Measurements from ENCODE around the gene IL5. TPM values are rescaled to one million over a fixed set of nuclear protein-coding genes. Genes with fewer than 3 reads are reported as not detected.
"Not testable (repeated sequence)": the region's sequence is repeated elsewhere in the genome, so short reads cannot be mapped to it uniquely, and the experiment has no call there.

The IL5 gene
- total and polyA plus RNA-seq, 4 donors = 0.50 to 0.86 TPM; not detected in 2

DNA sequence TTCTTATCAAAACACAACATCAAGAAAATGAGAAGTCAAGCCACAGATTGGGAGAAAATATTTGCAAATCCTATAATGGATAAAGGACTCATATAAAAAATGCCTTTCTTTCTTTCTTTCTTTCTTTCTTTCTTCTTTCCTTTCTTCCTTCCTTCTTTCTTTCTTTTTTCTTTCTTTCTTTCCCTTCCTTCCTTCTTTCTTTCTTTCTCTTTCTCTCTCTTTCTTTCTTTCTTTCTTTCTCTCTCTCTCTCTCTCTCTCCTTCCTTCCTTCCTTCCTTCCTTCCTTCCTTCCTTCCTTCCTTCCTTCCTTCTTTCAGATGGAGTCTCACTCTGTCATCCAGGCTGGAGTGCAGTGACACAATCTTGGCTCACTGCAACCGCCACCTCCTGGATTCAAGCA is 21.3 kb downstream of the IL5 start:
- H3K4me3 ChIP-seq (ENCODE audit: low read depth, low read length); DNase-seq (ENCODE audit: low read depth in 4 of 6, low spot score in 6 of 6); H3K9me3 ChIP-seq (ENCODE audit: control insufficient read depth, insufficient read depth, low read length); H3K4me1 ChIP-seq (ENCODE audit: control insufficient read depth, insufficient read depth, low read length); H3K27ac ChIP-seq (ENCODE audit: low read depth, low read length); H3K36me3 ChIP-seq (ENCODE audit: control insufficient read depth, insufficient read depth, low read length); H3K27me3 ChIP-seq (ENCODE audit: control insufficient read depth, insufficient read depth, low read length): not testable (repeated sequence)
- 100% methylated on average over 1 of the region's 1 CpG for WGBS (ENCODE audit: insufficient coverage)

DNA sequence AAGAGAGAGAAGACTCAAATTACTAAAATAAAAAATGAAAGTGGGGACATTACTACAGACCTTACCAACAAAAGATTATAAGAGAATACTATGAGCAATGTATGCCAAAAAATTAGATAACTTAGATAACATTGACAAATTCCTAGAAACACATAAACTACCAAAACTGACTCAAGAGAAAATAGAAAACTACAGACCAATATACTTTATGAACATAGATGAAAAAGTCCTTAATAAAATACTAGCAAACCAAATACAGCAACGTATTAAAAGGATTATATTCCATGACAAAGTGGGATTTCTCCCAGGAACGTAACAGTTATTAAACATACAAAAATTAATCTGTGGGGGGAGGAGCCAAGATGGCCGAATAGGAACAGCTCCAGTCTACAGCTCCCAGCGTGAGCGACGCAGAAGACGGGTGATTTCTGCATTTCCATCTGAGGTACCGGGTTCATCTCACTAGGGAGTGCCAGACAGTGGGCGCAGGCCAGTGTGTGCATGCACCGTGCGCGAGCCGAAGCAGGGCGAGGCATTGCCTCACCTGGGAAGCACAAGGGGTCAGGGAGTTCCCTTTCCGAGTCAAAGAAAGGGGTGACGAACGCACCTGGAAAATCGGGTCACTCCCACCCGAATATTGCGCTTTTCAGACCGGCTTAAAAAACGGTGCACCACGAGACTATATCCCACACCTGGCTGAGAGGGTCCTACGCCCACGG is 29.5 kb downstream of the IL5 start:
- H3K36me3 ChIP-seq (ENCODE audit: control insufficient read depth, insufficient read depth, low read length); DNase-seq (ENCODE audit: low read depth in 4 of 6, low spot score in 6 of 6); H3K4me1 ChIP-seq (ENCODE audit: control insufficient read depth, insufficient read depth, low read length); H3K27ac ChIP-seq (ENCODE audit: low read depth, low read length); H3K4me3 ChIP-seq (ENCODE audit: low read depth, low read length); H3K9me3 ChIP-seq (ENCODE audit: control insufficient read depth, insufficient read depth, low read length); H3K27me3 ChIP-seq (ENCODE audit: control insufficient read depth, insufficient read depth, low read length): not testable (repeated sequence)
- no CpG with 5 or more reads among the region's 25 CpGs for WGBS (ENCODE audit: insufficient coverage)

DNA sequence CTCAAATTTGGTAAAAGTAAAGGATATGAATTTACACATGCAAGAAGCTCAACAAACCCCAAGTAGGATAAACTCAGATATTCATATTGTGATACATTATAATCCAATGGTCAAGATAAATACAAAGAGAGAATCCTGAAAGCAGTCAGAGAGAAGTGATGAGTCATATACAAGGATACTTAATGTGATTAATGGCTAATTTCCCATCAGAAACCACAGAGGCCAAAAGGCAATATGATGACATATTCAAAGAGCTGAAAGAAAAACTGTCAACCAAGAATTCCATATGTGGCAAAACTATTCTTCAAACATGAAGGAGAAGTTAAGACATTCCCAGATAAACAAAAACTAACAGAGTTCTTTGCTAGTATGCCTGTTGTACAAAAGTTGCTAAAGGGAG is 33.2 kb downstream of the IL5 start:
- Histone ChIP-seq H3K9me3 (ENCODE audit: control insufficient read depth, insufficient read depth, low read length) (peaks cover 6% of the 10 kb centered on the region), H3K27ac (ENCODE audit: low read depth, low read length) (no peak overlapping the region), H3K36me3 (ENCODE audit: control insufficient read depth, insufficient read depth, low read length) (no peaks in the 10 kb centered on the region), H3K27me3 (ENCODE audit: control insufficient read depth, insufficient read depth, low read length) (no peaks in the 10 kb centered on the region), H3K4me1 (ENCODE audit: control insufficient read depth, insufficient read depth, low read length) (no peaks in the 10 kb centered on the region), H3K4me3 (ENCODE audit: low read depth, low read length) (no peak overlapping the region)
- DNase-seq (ENCODE audit: low read depth in 4 of 6, low spot score in 6 of 6) = no peak

DNA sequence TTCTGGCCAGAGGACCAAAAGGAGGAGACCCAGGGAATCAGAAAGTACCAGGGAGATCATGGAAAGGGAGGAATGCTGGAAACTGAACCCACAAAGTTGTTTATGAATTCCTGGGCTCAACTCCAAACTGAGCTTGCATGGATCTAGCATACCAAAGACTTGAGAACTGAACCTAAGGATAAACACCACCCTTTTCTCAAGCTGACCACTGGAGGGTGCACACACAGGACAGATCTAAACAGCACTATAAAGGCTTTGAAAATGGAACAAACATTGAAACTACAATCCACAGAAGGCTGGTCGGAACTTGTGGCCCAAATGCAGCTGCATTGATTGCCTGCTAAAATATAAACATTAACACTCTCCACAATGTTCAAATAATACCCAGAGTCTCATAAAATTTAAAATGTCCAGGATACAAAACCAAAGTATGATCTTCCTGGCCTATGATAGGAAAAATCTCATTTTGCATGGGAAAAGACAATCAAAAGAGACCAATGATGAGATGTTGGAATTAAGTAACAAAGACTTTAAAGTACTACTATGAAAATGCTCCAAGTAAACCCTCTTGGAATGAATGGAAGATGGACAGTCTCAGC is 37.1 kb downstream of the IL5 start:
- 25% methylated on average over 1 of the region's 1 CpG for WGBS (ENCODE audit: insufficient coverage)
- H3K4me1 ChIP-seq (ENCODE audit: control insufficient read depth, insufficient read depth, low read length) = peaks cover 13% of the 10 kb centered on the region
- no peaks in the 10 kb centered on the region for H3K36me3 ChIP-seq (ENCODE audit: control insufficient read depth, insufficient read depth, low read length)
- no peak overlapping the region for H3K27ac ChIP-seq (ENCODE audit: low read depth, low read length)
- peak in 2 of 6 donors; percentile 54 to 61 for DNase-seq (ENCODE audit: low read depth in 4 of 6, low spot score in 6 of 6)
- H3K9me3 ChIP-seq (ENCODE audit: control insufficient read depth, insufficient read depth, low read length) = peaks cover 2% of the 10 kb centered on the region
- no peak overlapping the region for H3K4me3 ChIP-seq (ENCODE audit: low read depth, low read length)
- H3K27me3 ChIP-seq (ENCODE audit: control insufficient read depth, insufficient read depth, low read length) = no peaks in the 10 kb centered on the region

DNA sequence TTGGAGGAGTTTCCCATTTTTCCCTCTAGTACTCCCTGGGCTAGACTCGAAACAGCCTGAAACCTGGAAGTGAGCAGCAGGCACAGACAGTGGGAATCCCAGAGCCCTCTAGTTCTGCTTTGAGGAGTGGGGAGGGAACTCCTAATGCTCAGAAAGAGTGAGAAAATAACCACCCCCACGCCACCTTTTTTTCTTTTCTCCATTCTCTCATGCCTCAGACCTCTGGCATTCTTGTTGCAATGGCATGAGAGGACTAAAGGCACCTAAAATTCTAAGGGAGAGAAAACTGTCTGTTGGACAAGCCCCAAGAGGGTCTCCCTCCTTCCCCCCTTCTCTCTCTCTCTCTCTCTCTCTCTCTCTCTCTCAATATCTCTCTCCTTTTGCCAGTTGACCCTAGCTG is 37.7 kb downstream of the IL5 start:
- no peak for DNase-seq (ENCODE audit: low read depth in 4 of 6, low spot score in 6 of 6)
- Histone ChIP-seq H3K27ac (ENCODE audit: low read depth, low read length) (no peak overlapping the region), H3K4me1 (ENCODE audit: control insufficient read depth, insufficient read depth, low read length) (peaks cover 13% of the 10 kb centered on the region), H3K9me3 (ENCODE audit: control insufficient read depth, insufficient read depth, low read length) (peaks cover 2% of the 10 kb centered on the region), H3K4me3 (ENCODE audit: low read depth, low read length) (no peak overlapping the region), H3K27me3 (ENCODE audit: control insufficient read depth, insufficient read depth, low read length) (no peaks in the 10 kb centered on the region), H3K36me3 (ENCODE audit: control insufficient read depth, insufficient read depth, low read length) (no peaks in the 10 kb centered on the region)
- no CpG with 5 or more reads among the region's 2 CpGs for WGBS (ENCODE audit: insufficient coverage)

DNA sequence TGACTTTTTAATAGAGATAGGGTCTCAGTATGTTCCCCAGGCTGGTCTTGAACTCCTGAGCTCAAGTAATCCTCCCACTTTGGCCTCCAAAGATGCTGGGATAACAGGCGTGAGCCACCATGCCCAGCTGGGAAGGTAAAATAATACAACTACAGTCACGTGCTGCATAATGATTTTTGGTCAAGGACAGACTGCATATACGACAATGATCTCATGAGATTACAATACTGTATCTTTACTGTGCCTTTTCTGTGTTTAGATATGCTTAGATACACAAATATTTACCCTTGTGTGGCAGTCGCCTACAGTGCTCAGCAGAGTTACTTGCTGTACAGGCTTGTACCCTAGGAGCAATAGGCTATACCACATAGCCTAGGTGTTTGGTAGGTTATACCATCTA is 38.6 kb downstream of the IL5 start:
- WGBS (ENCODE audit: insufficient coverage) = no CpG with 5 or more reads among the region's 4 CpGs
- H3K27ac ChIP-seq (ENCODE audit: low read depth, low read length) = no peak overlapping the region
- no peaks in the 10 kb centered on the region for H3K36me3 ChIP-seq (ENCODE audit: control insufficient read depth, insufficient read depth, low read length)

DNA sequence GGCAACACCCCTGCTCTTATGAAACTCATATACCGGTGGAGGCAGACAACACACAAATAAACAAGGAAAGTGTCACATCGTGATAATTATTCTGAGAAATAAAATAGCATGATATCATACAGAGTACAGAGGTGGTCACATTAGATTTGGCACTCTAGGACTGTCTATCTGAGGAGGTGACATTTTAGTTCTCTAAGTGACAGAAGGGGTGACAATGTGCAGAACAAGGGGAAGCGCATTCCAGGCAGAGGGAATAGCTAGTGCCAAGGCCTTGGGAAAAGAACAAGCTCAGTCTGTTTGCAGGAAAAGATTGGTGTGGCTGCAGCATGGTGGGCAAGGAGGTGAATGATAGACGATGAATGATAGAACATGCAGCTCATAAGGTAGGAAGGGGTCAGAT is 40.1 kb downstream of the IL5 start:
- WGBS (ENCODE audit: insufficient coverage) = 93% methylated on average over 2 of the region's 4 CpGs
- DNase-seq (ENCODE audit: low read depth in 4 of 6, low spot score in 6 of 6) = no peak
- peaks cover 13% of the 10 kb centered on the region for H3K4me1 ChIP-seq (ENCODE audit: control insufficient read depth, insufficient read depth, low read length)
- no peaks in the 10 kb centered on the region for H3K36me3 ChIP-seq (ENCODE audit: control insufficient read depth, insufficient read depth, low read length)
- H3K27me3 ChIP-seq (ENCODE audit: control insufficient read depth, insufficient read depth, low read length) = no peaks in the 10 kb centered on the region
- H3K27ac ChIP-seq (ENCODE audit: low read depth, low read length) = no peak overlapping the region
- no peaks in the 10 kb centered on the region for H3K9me3 ChIP-seq (ENCODE audit: control insufficient read depth, insufficient read depth, low read length)
- no peak overlapping the region for H3K4me3 ChIP-seq (ENCODE audit: low read depth, low read length)

More for the DNA sequence above, 38.6 kb downstream of the IL5 start:
- Histone ChIP-seq H3K4me1 (ENCODE audit: control insufficient read depth, insufficient read depth, low read length) (peaks cover 13% of the 10 kb centered on the region), H3K9me3 (ENCODE audit: control insufficient read depth, insufficient read depth, low read length) (no peaks in the 10 kb centered on the region), H3K4me3 (ENCODE audit: low read depth, low read length) (no peak overlapping the region), H3K27me3 (ENCODE audit: control insufficient read depth, insufficient read depth, low read length) (no peaks in the 10 kb centered on the region)
- no peak for DNase-seq (ENCODE audit: low read depth in 4 of 6, low spot score in 6 of 6)

DNA sequence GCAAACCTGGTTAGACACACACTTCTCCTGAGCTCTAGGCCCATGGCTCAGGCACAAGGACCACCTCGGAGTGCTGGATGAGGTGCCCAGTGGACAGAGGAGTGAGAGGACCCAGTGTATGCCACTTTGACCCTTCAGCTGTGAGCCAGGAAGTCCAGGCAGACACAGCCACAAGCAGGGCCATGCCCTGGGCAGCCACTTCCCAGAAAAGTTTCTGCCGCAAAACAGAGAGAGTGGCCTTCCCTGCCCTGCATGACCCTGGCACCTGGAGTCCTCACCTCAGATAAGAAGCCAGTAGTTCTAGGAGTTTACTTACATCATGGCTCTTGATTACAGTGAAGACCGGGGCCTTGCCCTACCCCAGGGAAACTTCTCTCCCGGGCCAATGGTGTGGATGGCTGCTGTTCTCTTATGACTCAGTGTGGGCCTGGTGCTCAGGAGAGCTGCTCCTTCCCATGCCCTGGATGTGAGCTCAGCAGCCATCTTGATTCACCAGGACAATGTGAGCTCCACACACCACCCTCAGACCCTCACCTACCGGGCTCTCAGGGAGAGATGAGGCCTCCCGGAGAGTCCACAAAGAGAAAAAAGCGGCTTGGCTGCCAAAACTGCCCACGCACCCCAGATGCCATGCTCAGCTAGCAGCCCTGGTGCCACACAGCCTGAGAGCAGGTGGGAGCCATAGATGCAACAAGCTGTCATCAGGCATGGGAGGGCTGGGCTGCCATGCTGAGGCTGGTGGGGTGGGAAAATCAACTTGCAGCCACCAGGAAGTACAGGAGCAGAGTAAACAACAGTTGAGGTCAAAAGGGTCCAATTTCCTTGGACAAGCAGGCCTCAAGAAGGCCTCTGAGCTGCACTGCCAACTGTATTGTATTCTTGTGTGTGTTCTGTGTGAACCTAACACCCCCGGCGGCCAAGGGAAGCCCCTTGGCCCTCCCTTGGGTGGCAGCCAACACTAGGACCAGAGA is 41.1 kb downstream of the IL5 start:
- H3K27ac ChIP-seq (ENCODE audit: low read depth, low read length) = no peak overlapping the region
- no peak overlapping the region for H3K4me3 ChIP-seq (ENCODE audit: low read depth, low read length)
- no peaks in the 10 kb centered on the region for H3K9me3 ChIP-seq (ENCODE audit: control insufficient read depth, insufficient read depth, low read length)
- H3K27me3 ChIP-seq (ENCODE audit: control insufficient read depth, insufficient read depth, low read length) = no peaks in the 10 kb centered on the region
- 79% methylated on average over 8 of the region's 10 CpGs for WGBS (ENCODE audit: insufficient coverage)
- DNase-seq (ENCODE audit: low read depth in 4 of 6, low spot score in 6 of 6) = no peak
- peaks cover 23% of the 10 kb centered on the region for H3K4me1 ChIP-seq (ENCODE audit: control insufficient read depth, insufficient read depth, low read length)
- H3K36me3 ChIP-seq (ENCODE audit: control insufficient read depth, insufficient read depth, low read length) = no peaks in the 10 kb centered on the region

DNA sequence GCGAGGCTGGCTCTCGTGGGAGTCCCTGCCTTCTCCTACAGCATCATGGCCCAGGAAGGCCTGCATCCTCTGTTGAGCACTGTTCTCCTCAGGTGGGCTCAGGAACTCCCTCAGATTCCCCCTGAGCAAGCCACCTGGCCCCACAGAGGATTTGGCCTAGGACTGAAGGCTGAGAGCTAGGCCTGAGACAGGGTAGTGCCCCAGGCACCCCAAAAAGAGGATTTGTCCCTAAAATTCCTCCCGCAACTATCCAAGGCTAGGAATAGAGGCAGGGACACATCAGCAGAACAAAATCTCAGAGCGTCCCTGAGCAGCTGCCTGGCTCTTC is 41.7 kb downstream of the IL5 start:
- Histone ChIP-seq H3K27ac (ENCODE audit: low read depth, low read length) (no peak overlapping the region), H3K4me1 (ENCODE audit: control insufficient read depth, insufficient read depth, low read length) (peaks cover 29% of the 10 kb centered on the region), H3K4me3 (ENCODE audit: low read depth, low read length) (no peak overlapping the region), H3K27me3 (ENCODE audit: control insufficient read depth, insufficient read depth, low read length) (no peaks in the 10 kb centered on the region), H3K36me3 (ENCODE audit: control insufficient read depth, insufficient read depth, low read length) (no peaks in the 10 kb centered on the region), H3K9me3 (ENCODE audit: control insufficient read depth, insufficient read depth, low read length) (no peaks in the 10 kb centered on the region)
- no peak for DNase-seq (ENCODE audit: low read depth in 4 of 6, low spot score in 6 of 6)
- WGBS (ENCODE audit: insufficient coverage) = 85% methylated on average over 4 of the region's 4 CpGs
